Ascending aorta (tissue), 2 donors: ENCODE measurements around the gene SLC26A1. TPM values are rescaled to one million over a fixed set of nuclear protein-coding genes. Genes with fewer than 3 reads are reported as not detected.

ENCODE experiments used
- DNase-seq, 2 donors: peaks; one replicate each; pipeline ENCODE4 v3.0.0-alpha.2; 2019; ENCODE audit warnings: low spot score in 2 of 2
- H3K27ac ChIP-seq, 2 donors: fragments of 200-600 bp; sonication (generic); one replicate each; pipeline ENCODE4 v1.5.1; 2016 to 2017; ENCODE audit warnings: mild to moderate bottlenecking in 1 of 2
- H3K27me3 ChIP-seq: fragments of 200-600 bp; sonication (generic); one replicate; pipeline ENCODE4 v1.5.1; 2017
- H3K36me3 ChIP-seq, 2 donors: fragments of 200-600 bp; sonication (generic); one replicate each; pipeline ENCODE4 v1.5.1; 2016
- H3K4me1 ChIP-seq, 2 donors: fragments of 200-600 bp; sonication (generic); one replicate each; pipeline ENCODE4 v1.5.1; 2016 to 2017; ENCODE audit warnings: mild to moderate bottlenecking in 1 of 2
- H3K4me3 ChIP-seq, 2 donors: fragments of 200-600 bp; sonication (generic); one replicate each; pipeline ENCODE4 v1.5.1; 2016 to 2017; ENCODE audit warnings: mild to moderate bottlenecking in 1 of 2
- H3K9me3 ChIP-seq, 2 donors: fragments of 200-600 bp; sonication (generic); one replicate each; pipeline ENCODE4 v1.5.1; 2016
- CTCF ChIP-seq, 3 experiments: fragments of 200-600 bp in 2 of 3; fragments of 450-650 bp in 1 of 3; sonication (generic) in 2 of 3; IDR thresholded peaks; one replicate each; pipeline ENCODE4 v1.5.1; 2016 to 2019; ENCODE audit warnings: antibody characterized with exemption in 3 of 3, mild to moderate bottlenecking in 1 of 3, moderate library complexity in 1 of 3
- intact Hi-C: fragments of 100-400 bp; cut with DNase I; formaldehyde crosslinking; loops from one replicate; pipeline ENCODE4 v1.15.1; 2023
- total RNA-seq: library from RNA; depleted of rRNA; stranded (reverse); fragments of >200 nt; gene quantifications from one replicate; pipeline ENCODE4 v1.1.0, GENCODE V29; 2016

The SLC26A1 gene
- total RNA-seq, 1 donor from 2014 or later: not detected

- Histone ChIP-seq H3K27ac (no peak overlapping the region), H3K27me3 (no peaks in the 10 kb centered on the region), H3K36me3 (no peaks in the 10 kb centered on the region), H3K9me3 (no peaks in the 10 kb centered on the region), H3K4me1 (peaks cover 33 to 41% of the 10 kb centered on the region in 2 donors), H3K4me3 (no peak overlapping the region)
- intact Hi-C loops: no loop called here
- no peak for DNase-seq
- TF ChIP-seq CTCF (IDR thresholded peaks at IDR 0.05): no peak
Measured at GRCh38 chr4:1031346-1031745, 38.1 kb upstream of the SLC26A1 start.

GRCh38 chr4:1030559-1030958, 37.4 kb upstream of the SLC26A1 start:
- DNase-seq: no peak
- Histone ChIP-seq H3K4me3 (no peak overlapping the region), H3K4me1 (peaks cover 26 to 33% of the 10 kb centered on the region in 2 donors), H3K27ac (no peak overlapping the region), H3K27me3 (no peaks in the 10 kb centered on the region), H3K9me3 (no peaks in the 10 kb centered on the region), H3K36me3 (peaks cover 0 to 3% of the 10 kb centered on the region in 2 donors)
- intact Hi-C loops: no loop called here
- TF ChIP-seq CTCF (IDR thresholded peaks at IDR 0.05): no peak

- Histone ChIP-seq H3K27me3 (no peaks in the 10 kb centered on the region), H3K9me3 (no peaks in the 10 kb centered on the region), H3K27ac (no peak overlapping the region), H3K4me1 (peaks cover 22 to 28% of the 10 kb centered on the region in 2 donors), H3K36me3 (peaks cover 4 to 8% of the 10 kb centered on the region in 2 donors), H3K4me3 (no peak overlapping the region)
- no peak for DNase-seq
- intact Hi-C loops: no loop called here
- no peak for TF ChIP-seq CTCF (IDR thresholded peaks at IDR 0.05)
Measured at GRCh38 chr4:1030031-1030430, 36.8 kb upstream of the SLC26A1 start.

- H3K27ac ChIP-seq: no peak overlapping the region
- H3K9me3 ChIP-seq: no peaks in the 10 kb centered on the region
- H3K4me1 ChIP-seq: peaks cover 17 to 23% of the 10 kb centered on the region in 2 donors
- no peak for TF ChIP-seq CTCF (IDR thresholded peaks at IDR 0.05)
- peaks cover 9 to 13% of the 10 kb centered on the region in 2 donors for H3K36me3 ChIP-seq
- H3K27me3 ChIP-seq: no peaks in the 10 kb centered on the region
- intact Hi-C loops: no loop called here
- DNase-seq: no peak
- H3K4me3 ChIP-seq: no peak overlapping the region
Measured at GRCh38 chr4:1029529-1029928, 36.3 kb upstream of the SLC26A1 start.

GRCh38 chr4:1028574-1029220, 35.5 kb upstream of the SLC26A1 start:
- intact Hi-C loops: no loop called here
- H3K4me1 ChIP-seq: peaks cover 11 to 16% of the 10 kb centered on the region in 2 donors
- TF ChIP-seq CTCF (IDR thresholded peaks at IDR 0.05): no peak
- no peak overlapping the region for H3K4me3 ChIP-seq
- no peak overlapping the region for H3K27ac ChIP-seq
- no peaks in the 10 kb centered on the region for H3K9me3 ChIP-seq
- no peaks in the 10 kb centered on the region for H3K27me3 ChIP-seq
- H3K36me3 ChIP-seq: peaks cover 11 to 19% of the 10 kb centered on the region in 2 donors
- DNase-seq: no peak

- Histone ChIP-seq H3K4me1 (peaks cover 3 to 7% of the 10 kb centered on the region in 2 donors), H3K9me3 (no peaks in the 10 kb centered on the region), H3K36me3 (peaks cover 11 to 26% of the 10 kb centered on the region in 2 donors), H3K4me3 (no peak overlapping the region), H3K27me3 (no peaks in the 10 kb centered on the region), H3K27ac (no peak overlapping the region)
- TF ChIP-seq CTCF (IDR thresholded peaks at IDR 0.05): no peak
- DNase-seq: no peak
- intact Hi-C loops: no loop called here
Measured at GRCh38 chr4:1027915-1028238, 34.7 kb upstream of the SLC26A1 start.
